HG03565 (cell line): ENCODE data around the gene APBA3.
A peak's percentile ranks its signal among the peaks of the same experiment; 100 is the strongest.

Experiments
- ATAC-seq: cut with Tn5 transposase; IDR thresholded peaks from one replicate; pipeline ENCODE4 v1.9.1; 2021; ENCODE audit warnings: mild to moderate bottlenecking, moderate library complexity; ENCODE audit not compliant: unreplicated experiment

Gene APBA3, protein sequence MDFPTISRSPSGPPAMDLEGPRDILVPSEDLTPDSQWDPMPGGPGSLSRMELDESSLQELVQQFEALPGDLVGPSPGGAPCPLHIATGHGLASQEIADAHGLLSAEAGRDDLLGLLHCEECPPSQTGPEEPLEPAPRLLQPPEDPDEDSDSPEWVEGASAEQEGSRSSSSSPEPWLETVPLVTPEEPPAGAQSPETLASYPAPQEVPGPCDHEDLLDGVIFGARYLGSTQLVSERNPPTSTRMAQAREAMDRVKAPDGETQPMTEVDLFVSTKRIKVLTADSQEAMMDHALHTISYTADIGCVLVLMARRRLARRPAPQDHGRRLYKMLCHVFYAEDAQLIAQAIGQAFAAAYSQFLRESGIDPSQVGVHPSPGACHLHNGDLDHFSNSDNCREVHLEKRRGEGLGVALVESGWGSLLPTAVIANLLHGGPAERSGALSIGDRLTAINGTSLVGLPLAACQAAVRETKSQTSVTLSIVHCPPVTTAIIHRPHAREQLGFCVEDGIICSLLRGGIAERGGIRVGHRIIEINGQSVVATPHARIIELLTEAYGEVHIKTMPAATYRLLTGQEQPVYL

DNA sequence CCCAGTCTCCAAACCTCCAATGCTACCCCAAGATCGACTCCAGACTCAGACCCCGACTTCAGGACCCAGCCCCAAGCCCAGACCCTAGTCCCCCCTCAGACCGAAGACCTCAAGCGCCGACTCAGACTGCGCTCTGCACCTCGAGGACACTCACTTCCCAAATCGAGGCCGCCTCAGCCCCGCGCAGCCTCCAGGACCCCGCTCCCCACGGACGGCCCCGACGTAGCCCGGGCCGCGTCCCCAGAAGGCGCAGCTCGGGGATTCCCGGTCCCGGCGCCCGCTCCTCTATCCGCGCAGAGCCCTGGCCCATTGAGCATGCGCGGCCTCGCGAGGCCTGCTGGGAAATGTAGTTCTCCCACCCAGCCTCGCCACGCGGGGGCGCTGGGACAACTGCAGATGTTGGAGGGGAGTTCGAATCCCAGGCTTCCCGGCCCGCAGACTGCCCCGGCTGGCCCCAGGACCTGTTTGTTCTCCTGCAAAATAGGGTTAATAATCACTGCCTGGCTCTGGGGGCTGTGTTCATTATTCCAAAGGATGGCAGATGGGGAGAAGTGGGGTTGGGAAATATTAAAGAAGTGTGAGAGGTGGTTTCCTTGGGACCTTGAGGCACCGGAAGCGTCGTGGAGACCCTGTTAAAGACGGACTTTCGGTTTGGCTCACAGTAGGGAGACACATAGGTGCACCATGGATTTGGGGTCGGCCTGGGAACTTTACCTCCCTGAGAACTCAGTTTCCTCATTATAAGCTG lies at the start of gene APBA3:
Gene APBA3, minus strand, starts transcription at position 311 of the 748 bp plus-strand sequence. CDS start 1,428 bp downstream, outside the sequence.
- ATAC-seq, result peak; percentile 38

DNA sequence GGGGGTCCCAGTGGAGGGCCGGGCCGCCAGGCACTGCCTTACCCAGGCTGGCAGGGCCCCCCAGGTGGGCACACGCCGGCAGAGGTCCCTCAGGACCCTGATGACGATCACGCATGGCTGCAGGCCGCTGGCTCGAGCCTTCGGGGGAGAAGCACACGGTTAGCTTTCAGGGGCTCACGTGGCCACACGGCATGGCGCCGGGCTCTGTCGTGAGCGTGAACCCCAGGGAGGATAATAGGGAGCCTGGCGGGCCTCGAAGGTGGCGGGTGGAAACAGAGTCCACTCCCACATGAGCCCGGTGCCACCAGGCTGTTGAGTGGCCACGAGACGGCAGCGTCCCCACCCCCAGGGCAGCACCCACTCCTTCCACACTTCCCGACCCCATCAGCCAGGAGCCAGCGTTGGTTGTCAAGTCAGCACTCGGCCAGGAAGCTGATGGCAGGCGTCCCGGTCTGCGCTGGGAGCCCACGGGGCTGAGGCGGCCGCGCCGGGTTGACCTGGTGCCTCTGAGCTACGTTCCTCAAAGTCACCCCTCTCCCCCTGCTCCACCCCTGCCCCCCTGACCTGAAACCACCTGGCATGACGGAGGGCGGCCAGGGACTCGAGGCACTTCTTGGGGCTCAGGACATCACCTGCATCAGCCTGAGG lies 49.3 kb upstream of the APBA3 start:
- ATAC-seq, result no peak

DNA sequence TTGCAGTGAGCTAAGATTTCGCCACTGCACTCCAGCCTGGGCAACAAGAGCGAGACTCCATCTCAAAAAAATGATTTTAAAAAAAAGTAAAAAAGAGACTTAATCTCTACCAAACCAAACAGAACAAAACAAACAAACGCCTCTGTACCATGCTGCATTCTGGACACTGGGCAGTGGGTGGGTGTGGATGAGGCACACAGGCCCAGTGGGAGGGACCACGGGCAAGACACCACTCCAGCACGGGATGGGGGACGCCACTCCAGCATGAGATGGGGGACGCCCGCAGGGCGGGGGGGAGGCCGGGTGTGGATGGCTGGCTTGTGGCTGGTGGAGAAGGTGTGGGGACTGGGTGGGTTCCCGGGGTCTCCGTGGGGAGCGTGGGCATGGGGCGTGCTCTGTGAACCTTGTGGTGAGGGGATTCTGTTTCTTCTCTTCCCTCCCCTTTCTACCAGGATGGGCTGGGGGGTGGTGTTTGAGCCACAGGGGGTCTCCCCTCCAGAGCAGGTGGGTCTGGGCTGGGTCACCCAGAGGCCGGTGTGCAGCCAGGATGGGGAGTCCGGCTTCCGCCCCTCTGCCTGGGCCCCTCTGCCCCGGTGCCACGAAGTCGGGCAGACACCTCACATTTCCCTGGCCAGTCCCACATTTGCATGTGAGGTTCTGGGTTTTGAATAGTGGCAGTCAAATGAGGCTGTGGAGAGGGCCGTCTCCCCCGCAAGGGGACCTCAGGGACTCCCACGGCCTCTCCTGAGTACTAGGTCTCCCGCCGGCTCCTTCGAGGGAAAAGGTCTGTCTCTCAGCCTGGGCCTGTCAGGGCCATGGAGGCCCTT lies 48.6 kb upstream of the APBA3 start:
- ATAC-seq, result no peak

DNA sequence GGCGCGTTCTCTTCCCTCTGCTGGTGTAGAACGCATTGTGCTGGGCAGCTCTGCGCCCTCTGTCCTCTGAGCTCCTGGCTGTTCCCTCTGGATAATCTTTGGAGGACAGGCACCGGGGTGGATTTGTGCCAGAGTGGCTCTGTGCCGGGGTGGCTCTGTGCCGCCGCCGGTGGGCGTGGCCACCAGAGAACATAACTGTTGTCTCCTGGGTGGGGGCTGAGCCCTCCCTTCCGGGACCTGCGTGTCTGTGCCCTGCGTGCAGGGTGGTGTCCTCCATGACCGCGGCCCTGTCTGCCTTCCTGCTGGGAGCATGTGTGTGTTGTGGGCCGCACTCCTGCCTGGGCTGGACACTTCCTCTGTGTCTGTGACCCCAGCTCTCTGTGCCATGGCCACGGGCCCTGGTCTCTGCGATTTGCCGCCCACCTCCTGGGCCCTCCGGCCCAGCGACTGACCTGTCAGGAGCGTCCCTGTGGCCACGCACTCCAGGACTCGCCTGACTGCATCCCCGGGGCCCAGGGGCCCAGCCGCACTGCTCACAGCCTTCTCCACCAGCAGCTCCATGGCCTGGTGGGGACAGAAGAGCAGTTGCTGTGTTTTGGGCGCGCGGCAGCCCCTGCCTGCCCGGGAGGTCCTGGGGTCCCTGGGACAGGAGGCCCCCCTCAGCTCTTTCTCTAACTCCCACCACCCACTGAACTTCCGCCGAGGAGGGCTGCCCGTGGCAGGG lies 47.1 kb upstream of the APBA3 start:
- no peak for ATAC-seq

DNA sequence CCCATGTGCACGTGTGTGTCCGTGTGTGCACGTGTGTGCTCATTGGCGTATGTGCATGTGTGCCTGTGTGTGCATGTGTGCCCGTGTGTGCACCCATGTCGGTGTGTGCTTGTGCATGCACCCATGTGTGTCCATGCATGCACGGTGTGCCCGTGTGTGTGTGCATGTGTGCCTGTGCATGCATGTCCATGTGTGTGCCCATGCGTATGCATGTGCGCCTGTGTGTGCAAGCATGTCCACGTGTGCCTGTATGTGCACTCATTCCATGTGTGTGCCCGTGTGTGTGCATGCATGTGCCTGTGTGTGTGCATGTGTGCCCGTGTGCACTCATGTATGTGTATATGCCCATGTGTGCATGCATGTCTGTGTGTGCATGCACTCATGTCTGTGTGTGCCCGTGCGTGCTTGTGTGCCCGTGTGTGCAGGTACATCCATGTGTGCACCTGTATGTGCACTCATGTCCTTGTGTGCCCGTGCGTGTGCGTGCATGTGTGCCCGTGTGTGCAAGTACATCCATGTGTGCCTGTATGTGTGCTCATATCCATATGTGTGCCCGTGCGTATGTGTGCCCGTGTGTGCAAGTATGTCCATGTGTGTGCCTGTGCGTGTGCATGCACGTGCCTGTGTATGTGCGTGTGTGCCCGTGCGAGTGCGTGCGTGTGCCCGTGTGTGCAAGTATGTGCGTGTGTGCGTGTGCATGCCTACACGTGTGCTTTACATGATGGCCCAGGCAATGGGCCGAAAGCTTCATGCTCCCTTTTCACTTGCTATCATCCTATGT lies 46.3 kb upstream of the APBA3 start:
- no peak for ATAC-seq

DNA sequence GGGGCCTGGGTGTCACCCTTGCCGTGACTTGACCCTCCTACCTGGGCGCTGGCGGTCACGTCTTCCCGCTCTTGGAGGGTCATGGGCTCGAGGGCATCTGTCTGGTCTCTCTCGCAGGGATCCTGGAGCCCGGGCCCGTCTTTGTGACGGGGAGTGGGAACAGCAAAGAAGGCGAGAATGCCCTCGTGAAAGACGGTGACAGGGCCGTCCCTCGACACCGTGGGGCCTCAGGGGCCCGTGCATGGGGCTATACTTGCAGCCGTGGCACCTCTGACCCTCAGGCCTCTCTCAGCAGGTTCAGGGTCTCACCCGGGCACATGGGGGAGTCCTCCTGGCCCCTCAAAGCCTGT lies 45.6 kb upstream of the APBA3 start:
- no peak for ATAC-seq

DNA sequence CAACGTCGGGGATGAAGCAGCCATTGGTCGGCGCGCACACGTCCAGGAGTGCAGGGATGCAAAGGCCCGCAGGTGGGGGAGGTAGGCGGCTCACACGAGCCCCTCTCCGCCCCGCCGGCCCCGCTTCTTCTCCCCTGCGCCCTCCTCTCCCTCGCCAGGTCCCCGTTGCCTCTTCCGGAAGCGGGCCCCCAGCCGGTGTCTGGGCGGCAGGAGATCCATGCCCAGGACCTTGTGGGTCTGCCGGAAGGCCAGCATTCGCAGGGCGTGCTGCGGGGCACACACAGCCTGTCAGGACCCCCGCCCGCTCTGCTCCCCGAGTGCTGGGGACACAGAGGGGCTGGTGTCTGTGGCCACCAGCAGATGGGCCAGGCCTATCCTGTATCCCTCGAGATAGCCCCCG lies 44.4 kb upstream of the APBA3 start:
- no peak for ATAC-seq

DNA sequence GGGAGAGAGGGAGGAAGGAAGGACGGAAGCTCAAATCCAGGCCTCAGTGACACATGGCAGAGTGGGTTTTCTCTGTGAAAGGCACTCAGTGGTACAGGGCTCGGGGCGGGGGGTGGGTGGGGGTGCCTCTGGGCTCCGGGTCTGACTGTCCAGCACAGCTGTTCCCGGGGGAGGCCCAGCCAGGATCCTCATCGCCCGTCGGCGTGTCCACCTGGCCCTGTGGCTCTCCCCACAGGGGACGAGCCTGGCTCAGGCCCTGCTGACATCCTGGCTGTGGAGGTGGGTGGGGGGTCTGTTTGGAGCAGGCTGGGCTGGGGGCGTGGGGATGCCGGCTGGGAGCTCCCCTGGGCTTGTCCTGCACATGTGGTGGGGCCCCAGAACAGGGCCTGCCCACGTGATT lies 42.9 kb upstream of the APBA3 start:
- ATAC-seq, result no peak

DNA sequence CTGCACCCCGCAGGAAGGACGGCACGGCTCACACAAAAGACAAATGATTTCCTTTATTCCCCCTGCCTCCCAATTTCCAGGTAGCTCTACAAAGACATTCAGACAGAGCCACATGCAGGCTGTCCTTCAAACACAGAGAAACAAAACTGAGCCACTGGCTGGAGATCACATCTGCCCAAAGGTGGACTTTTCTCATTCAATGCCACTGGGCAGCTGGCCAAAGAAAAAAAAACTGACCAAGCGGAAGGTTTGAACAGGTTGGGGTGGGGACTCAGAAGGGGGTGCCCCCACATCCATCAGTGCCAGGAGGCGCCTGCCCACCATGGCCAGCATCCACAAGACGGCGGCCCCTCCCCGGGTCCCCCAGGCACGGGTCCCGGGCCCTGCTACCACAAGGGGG lies 42.5 kb upstream of the APBA3 start:
- no peak for ATAC-seq

DNA sequence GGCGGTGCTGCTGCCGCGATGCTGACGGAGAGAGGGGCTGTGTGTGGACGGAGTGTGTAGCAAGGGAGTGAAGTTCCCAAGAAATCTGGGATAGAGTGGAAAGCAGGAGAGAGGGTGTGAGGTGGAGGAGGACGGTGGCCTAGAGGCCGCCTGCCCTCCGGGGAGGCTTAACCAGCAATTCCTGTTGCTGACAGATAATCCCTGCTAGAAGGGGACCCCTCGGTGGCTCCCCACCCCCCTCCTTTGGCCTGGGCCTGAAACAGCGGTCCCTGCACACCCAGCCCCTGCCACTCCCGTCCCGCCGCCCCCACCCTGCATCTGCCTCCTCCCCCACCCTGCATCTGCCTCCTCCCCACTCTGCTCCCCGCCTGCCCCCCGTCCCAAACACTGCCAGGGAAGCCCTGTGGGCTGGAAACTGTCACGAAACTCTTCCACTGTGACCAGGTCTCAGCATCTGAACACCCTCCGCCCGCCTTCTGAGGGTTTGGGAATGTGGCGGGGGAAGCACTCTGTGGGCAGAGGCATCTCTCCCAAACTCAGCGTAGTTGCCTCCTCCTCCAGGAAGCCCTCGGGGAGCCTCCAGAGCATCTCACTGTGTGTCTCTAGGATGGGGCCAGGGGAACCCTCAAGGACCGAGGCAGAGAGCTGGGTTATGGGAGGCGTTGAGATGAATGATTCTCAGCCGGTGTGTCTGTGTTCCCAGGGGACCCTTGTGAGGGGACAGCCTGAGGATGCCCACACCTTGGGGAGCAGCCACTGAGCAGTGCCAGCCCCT lies 41.8 kb upstream of the APBA3 start:
- no peak for ATAC-seq

DNA sequence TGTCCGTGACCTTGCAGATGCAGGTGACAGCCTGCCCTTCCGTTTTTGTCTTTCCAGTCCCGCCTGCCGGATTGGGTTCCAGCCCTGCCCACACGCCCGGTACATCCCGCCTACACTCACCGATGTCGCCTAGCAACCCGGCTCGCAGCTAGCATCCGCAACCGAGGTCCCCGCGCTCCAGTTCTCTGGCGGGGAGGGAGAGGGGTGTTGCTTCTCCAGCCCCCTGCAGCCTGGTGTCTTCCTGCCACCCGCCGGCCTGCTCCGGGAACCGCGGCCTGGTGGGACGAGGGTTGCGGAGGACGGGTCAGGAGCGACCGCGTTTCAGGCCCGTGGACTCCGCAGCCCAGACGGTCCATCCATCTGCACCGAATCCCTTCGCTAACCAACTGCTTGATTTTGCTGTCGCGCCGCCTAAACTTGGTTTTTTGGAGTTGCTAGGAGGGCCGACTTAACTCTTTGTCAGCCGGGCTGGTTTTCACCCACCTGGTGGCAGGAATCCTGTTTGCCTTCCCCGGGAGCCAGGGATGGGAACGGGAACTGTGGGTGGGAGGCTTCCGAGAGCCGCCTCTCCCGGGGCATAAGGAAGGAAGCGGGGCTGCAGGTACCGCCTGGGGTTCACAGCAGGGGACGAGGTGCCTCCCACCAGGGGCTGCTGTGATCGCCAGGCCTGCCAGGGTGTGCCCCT lies 40.1 kb upstream of the APBA3 start:
- no peak for ATAC-seq

DNA sequence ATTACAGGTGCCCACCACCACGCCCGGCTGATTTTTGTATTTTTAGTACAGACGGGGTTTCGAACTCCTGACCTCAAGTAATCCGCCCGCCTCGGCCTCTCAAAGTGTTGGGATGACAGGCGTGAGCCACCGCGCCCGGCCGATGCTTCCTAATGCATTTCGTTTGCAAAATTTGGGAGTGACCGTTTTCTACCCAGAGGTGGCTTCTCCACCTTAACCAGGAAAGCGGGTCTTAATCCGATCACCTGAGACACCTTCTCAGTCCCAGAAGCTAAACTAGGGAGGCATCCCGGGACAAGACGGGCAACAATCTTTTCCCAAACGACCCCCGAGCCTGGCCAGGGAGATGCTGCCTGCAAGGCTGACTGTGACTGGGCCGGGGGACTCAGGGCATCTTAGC lies 39.5 kb upstream of the APBA3 start:
- no peak for ATAC-seq

DNA sequence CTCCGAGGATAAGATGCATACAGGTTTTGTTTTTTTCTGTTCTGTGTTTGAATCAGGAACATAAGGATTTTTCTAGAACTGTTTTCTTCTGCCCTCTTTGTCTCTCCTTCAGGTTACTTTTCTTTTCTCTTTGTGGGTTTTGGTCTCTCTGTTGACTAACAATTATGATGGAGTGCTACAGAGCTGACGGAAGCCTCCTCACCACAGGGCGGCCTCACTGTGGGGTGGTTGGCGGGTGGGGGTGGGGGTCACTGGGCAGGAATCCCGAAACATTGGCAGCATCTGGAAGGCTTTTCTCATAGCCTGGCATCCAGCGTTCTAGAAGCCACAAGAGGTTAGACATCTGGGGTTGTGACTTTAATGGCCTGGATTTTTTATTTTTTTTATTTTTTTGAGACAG lies 36.6 kb upstream of the APBA3 start:
- no peak for ATAC-seq

DNA sequence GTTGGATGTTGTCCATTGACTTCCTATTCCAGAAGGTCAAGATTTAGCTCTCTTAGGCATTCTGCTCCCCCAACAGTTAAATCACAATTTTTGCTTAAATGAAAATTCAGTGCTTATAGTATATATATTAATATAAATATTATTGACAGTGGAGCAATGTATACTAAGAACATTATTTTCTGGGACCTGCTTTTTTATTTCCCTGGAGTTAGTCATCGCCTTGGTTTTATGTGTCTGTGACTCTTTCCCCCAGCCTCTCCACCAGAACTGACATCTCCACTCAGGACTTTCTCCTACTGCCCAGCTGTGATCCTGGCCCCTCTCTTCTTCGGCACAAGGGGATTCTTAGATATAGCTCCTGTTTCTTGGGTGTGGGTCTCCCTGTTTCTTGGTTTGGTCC lies 34.9 kb upstream of the APBA3 start:
- ATAC-seq, result no peak

DNA sequence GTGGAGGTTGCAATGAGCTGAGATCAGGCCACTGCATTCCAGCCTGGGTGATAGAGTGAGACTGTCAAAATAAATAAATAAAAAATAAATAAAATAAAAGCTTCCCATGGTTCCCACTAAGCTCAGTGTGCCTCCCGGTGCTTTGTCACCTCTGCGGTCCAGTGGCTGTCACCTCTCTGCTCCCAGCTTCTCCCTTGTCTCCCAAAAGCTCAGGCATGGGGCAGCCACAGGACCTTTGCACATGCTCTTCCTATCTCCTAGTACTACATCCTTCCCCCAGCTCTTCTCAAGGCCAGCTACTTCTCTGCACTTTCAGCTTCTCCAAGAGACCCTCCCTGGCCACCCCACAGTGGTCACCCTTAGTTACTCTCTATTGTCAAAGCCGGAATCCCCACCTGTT lies 32.3 kb upstream of the APBA3 start:
- ATAC-seq, result no peak

DNA sequence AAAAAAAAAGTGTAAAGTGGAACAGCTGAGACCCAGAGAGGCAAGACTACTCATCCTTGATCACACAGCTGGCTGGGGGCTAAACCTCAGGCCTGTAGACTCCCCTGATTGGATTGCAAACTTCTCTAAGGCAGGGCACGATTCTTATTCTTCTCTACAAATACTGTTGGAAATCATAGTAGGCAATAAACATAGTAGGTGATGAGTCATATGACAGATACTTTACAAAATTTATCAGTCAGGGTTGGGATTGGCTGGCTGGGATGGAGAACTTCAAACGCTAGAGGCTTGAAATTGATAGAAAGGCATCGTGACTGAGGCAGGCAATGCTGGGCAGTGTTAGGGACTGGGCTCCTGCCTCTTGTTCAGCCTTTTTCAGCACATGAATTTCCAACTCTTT lies 30.6 kb upstream of the APBA3 start:
- no peak for ATAC-seq

DNA sequence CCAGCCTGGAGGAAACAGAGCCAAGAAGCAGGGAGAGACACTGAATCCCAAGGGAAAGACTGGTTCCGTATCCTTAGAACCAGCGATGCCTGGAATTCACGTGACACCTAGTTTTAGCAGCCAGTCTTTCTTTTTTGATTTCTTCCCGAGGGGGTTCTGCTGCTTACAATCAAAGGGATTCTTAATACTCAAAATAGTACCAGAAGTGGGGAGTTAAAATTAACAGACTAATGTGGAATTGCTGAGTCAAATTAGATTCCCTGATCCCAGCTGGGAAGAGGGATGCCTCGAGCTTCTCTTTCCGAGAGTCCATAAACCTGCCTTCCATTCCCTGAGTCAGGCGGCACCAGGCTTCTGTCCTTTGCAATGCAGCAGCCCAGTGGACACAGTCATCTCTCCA lies 29.4 kb upstream of the APBA3 start:
- ATAC-seq, result no peak

DNA sequence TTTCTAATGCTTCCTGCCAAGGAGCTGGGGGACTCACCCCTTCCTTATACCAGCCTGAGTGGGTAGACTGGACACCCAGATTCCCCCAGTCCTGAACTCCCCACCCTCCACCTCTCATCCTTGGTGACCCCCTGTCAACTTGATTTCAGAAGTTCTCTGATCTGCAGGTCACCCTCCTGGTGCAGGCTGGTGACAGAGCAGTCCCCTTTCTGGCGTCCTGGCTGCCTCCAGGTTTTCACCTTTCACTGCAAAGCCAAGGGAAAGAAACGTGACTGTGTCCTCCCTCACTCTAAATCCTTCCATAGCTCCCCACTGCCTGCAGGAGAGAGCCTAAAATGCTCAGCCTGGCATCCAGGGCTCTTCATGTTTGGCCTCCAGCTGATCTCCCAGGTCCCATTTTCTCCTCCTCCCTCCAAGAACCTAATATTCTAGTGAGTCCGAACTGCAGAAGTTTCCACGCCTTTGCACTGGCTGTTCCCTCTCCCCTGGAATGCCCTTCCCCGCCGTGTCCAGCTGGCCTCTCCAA lies 28.8 kb upstream of the APBA3 start:
- no peak for ATAC-seq
